Epidermal melanocyte (primary cell): ENCODE results near the gene PIK3CB.
"Not testable (repeated sequence)": the region's sequence is repeated elsewhere in the genome, so short reads cannot be mapped to it uniquely, and the experiment has no call there.

Experiments used
- DNase-seq: peaks from one replicate; pipeline ENCODE4 v3.0.0; 2011; ENCODE audit warnings: low spot score; ENCODE audit not compliant: insufficient read length

Gene PIK3CB

DNA sequence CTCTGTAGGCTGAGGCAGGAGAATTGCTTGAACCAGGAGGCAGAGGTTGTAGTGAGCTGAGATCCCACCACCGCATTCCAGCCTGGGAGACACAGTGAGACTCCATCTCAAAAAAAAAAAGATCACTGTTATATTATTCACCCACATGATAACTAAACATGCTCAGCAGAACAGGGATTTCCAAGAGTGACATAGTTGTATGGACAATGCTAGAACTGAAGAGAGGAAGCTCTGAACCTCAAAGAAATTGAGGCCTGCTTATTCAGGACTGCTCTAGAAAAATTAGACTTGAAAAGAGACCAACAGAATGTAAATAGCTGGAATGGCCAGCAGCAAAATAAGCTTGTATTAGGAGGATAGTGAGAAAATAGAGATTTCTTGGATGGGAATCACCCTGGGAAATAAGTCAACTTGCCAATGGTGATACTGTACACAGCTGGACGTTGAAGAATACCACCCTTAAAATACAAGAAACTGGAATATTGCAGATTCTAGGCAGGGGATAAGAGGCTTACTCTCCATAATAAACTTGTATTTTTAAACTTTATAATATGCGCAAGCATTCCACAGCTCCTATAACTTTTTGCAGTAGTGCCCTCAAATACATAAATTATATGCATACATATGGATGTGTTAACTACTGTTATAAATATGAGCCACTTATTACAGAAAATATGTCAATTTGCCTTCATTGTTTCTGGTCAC is 28.2 kb downstream of the PIK3CB start:
- DNase-seq = no peak

DNA sequence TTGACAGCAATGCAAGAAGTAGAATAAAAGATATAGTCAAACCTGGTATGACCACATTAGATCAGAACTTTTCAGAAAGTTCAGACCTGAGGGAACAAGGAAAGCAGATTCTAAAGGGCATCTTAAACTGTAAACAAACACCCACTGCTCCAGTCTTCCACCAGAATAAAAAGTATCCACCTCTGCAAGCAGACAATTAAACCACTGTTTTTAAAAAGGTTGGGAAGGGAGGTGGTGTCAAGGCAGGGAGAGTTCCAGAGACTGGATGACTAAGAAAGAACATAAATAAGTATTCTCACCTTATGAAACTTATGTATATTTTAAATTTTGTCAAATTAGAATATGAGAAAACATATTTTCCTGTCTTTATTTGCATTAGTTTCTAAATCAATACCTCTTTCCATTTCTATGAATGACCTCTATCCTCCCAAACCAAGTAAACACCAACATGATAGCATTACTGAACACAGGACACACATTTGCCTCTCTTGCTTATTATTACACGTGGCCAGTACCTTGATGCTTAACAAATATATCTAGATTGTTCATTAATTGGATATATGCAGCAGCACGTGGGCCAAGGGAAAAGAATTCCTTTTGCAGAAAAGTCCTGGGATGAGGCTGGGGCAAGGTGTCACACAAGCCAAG is 31.6 kb downstream of the PIK3CB start:
- DNase-seq = no peak

DNA sequence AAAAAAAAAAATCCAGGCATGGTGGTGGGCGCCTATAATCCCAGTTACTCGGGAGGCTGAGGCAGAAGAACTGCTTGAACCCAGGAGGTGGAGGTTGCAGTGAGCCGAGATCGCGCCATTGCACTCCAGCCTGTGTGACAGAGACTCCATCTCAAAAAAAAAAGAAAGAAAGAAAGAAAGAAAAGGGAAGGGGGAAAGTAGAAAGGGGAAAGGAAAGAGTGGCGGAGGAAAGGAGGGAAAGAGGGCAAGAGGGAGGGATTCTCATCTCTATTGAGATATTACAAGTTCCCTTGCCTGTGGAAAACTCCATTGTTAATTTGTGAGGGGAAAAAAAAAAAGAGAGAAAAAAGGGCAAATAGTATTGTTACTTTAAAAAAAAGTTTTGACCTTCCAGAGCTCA is 32.5 kb downstream of the PIK3CB start:
- not testable (repeated sequence) for DNase-seq

DNA sequence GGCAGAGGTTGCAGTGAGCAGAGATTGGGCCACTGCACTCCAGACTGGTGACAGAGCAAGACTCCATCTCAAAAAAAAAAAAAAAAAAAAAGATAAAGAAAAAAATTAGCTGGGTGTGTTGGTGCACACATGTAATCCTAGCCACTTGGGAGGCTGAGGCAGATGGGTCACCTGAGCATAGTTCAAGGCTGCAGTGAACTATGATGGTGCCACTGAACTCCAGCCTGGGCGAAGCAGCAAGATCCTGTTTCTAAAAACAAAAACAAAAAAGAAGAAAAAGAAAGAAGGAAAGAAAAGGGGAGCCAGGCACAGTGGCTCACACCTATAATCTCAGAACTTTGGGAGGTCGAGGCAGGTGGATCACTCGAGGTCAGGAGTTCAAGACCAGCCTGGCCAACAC is 32.9 kb downstream of the PIK3CB start:
- DNase-seq = no peak

DNA sequence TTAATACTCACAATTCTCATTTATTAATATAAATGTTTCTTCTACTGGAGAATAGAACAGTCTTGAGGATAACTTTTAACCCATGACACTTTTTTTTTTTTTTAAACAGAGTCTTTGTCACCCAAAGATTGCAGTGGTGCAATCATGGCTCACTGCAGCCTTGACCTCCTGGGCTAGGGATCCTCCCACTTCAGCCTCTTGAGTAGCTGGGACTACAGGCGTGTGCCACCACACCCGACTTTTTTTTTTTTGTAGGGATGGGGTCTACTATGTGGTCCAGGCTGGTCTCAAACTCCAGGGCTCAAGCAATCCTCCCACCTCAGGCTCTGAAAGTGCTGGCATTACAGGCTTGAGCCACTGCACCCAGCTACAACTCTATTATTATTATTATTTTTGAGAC is 34.5 kb downstream of the PIK3CB start:
- DNase-seq = no peak

DNA sequence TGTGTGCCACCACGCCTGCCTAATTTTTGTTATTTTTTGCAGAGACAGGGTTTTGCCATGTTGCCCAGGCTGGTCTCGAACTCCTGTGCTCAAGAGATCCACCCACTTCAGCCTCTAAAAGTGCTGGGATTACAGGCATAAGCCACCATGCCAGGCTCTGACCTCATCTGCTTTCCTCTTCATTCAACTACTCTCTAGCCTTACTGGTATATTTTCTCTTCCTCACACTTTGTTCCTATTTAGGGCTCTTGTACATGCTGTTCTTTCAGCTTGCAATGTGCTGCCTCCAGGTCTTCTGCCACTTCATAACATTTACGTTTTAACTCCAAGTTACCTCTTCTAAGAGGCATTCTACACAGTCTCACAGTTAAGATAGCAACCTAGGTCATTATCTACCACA is 34.9 kb downstream of the PIK3CB start:
- no peak for DNase-seq

DNA sequence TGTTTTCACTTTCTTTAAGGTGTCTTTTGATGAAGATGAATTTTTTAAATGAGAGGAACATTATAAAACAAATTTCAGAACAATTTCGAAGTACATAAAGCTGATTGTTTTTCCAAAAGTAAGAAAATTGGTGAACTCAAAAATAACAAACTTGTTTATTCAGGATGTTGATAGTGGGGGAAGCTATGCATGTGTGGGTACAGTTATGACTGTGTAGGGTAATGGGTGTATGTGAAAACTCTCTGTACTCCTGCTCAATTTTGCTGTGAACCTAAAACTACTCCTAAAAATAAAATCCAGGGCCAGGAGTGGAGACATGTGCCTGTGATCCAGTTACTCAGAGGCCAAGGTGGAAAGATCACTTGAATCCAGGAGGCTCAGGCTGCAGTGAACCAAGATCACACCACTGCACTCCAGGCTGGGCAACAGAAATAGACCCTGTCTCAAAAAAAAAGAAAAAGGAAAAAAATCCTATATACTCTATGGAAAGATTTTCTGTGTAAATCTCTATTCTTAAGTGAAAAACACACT is 37.2 kb downstream of the PIK3CB start:
- DNase-seq = no peak

DNA sequence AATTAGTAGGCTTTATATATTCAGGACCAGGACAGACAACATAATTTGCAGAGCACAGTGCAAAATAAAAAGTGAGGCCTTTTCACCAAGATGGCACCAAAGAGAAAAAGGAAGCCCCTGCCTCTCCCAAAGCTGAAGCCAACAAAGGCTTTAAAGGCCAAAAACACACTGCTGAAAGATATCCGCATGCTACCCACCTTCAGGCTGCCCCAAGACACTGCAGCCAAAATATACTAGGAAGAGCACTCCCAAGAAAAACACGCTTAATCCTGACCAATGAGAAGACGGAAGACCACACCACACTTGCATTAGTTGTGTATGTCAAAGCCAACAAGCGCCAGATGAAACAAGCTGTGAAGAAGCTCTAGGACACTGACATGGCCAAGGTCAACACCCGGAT is 38.0 kb downstream of the PIK3CB start:
- DNase-seq = no peak

DNA sequence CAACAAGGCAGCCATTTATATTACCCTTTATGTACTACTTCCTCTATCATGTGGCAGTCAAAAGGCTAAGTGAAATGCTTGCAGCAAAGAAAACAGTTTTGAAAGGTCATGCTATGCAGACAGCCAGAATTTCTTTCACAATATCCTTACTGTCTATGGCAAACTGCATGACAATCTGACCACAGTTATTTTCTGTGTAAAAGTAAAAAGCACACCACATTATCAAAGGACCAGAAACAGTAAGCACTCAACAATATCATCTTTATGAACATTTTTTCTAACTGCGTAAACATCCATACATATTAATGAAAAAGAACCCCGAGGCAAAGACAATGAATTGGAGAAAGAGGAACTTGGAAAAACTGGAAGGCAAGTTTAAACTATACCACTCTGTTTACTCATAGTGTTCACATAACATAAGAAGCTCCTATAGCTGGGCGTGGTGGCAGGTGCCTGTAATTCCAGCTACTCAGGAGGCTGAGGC is 47.9 kb downstream of the PIK3CB start:
- peak; percentile 89 for DNase-seq

DNA sequence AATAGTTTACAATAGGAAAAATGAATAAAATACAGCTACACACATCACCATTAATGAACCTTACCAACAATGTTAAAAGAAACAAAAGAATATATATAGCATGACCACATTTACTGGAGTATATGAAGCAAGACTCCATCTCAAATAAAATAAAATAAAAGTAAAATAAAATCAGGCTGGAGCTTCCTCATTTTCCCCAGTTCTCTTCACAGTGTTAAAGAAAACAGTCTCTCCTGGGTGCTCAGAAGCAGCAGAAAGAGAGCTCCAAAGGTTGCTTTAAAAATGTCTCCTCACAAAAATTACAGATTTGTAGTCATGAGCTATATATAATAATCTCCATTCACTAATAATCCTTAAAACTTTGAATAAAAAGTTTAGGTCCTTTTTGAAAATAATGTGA is 48.8 kb downstream of the PIK3CB start:
- DNase-seq = no peak

DNA sequence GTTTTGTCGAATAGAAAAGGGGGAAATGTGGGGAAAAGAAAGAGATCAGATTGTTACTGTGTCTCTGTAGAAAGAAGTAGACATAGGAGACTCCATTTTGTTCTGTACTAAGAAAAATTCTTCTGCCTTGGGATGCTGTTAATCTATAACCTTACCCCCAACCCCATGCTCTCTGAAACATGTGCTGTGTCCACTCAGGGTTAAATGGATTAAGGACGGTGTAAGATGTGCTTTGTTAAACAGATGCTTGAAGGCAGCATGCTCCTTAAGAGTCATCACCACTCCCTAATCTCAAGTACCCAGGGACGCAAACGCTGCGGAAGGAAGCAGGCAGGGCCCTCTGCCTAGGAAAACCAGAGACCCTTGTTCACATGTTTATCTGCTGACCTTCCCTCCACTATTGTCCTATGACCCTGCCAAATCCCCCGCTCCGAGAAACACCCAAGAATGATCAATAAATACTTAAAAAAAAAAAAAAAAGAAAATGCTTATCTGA is 49.3 kb downstream of the PIK3CB start:
- not testable (repeated sequence) for DNase-seq

DNA sequence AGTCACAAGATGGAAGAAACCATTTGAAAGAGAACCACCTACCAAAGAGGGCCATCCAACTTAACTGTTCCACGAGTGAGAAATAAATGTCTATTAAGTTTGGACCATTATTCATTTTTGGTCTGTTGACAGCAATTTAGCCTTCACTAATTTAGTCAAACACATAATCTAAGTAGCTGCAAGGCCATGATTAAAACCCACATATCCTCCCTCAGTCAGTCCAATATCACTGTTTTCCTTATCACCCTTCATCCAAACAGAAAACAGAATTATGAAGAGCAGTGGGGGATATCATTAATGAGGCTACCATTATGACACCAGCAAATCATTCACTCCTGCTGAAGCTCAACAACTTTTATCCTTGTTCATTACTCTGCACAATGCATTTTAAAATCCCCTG is 52.0 kb downstream of the PIK3CB start:
- no peak for DNase-seq

DNA sequence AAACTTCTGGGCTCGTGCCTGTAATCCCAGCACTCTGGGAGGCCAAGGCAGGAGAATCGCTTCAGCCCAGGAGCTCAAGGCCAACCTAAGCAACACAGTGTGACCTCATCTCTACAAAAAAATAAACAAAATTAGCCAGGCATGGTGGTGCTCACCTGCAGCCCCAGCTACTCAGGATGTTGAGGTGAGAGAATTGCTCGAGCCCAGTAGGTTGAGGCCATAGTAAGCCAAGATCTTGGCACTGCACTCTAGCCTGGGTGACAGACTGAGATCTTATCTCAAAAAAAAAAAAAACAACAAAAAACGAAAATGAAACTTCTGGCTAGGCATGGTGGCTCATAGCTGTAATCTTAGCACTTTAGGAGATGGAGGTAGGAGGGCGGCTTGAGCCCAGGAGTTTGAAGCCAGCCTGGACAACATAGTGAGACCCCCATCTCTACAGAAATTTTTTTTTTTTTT is 53.7 kb downstream of the PIK3CB start:
- DNase-seq = no peak

DNA sequence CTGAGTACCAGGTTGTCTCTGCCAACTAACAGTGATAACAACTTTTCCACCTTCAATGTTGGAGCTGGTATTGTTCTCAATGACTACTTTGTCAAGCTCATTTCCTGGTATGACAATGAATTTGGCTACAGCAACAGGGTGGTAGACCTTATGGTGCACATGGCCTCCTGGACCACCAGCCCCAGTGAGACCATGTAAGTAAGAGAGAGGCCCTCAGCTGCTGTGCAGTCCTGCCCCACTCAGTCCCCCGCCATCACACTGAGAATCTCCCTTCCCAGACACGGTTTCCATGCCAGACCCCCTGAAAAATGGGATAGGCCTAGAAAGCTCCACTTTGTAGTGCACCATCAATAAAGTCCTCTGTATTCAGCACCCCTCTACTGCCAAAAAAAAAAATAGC is 56.1 kb downstream of the PIK3CB start:
- DNase-seq = no peak

DNA sequence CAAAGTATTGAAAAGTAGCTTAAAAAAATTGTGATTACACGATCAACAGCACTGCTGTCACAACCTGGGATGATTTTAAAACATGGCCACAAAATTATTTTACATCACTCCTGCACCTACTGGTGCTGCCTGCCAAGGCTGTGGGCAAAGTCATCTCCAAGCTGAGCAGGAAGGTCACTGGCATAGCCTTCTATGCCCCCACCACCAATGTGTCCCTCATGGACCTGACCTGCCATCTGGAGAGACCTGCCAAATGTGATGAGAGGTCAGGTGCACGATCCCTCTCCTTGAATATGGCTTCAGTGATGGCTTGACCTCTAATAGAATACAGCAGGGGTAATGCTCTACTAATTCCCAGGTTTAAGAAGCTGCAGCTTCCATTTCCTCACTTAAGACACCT is 57.8 kb downstream of the PIK3CB start:
- DNase-seq = no peak

DNA sequence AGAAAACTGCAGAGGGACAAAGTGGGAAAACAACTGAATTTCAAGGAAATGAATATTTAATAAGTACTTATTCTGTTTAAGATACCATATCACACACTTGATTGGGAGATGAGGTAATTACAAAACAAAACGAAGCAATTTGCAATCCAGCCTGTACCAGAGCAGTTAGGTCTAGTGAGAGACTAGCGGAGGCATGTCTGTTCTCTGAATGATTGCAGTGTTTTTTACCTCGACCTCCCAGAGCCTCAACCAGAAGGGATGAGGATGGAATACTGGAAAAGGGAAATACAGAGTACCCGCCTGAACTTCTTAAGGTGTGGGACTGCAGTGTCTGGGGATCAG is 59.5 kb downstream of the PIK3CB start:
- no peak for DNase-seq

DNA sequence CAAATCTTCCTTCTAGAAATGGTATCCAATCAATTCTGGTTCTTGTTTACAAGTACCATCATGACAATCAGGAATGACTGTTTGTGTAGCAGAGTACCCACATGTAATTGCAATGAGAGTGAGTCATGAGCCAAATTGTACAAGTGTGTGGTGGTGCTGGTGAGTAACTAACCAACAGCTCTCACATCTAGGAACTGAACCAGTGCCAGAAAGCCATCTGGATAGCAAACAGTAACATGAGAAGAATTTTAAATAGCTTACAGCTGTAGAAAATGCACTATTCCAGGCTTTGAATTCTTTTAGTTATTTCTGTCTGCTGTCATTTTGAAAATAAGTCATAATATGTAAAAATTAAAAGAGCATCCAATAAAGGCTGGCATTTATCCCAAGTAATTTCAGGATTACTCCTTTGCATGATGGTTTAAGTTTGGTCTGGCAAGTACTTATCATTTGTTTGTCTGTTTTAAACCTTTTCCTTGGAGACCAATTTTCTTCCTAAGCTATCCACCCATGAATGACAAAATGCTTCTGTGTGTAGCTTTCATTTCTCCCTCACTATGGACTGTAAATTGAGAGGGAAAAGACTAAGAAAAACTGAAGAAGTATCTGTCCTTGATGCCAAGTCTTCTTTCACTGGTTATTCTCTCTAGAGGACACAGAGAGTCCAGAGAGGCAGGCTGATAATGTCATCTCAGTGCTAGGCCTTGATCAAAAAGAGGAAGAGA is 60.0 kb downstream of the PIK3CB start:
- DNase-seq = peak; percentile 74

DNA sequence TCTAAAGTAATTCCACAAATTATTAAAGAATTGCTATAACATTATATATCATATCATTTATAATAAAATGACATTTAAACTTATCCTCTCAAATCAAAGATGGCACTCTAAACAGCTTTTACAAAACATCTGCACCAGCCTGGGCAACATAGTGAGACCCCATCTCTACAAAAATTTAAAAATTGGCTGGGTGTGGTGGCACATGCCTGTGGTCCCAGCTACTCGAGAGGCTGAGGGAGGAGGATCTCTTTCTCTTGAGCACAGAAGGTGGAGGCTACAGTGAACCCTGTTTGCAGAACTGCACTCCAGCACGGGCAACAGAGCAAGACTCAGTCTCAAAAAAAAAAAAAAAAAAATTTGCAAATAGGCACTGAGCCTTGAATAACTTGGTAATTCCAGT is 63.1 kb downstream of the PIK3CB start:
- no peak for DNase-seq

DNA sequence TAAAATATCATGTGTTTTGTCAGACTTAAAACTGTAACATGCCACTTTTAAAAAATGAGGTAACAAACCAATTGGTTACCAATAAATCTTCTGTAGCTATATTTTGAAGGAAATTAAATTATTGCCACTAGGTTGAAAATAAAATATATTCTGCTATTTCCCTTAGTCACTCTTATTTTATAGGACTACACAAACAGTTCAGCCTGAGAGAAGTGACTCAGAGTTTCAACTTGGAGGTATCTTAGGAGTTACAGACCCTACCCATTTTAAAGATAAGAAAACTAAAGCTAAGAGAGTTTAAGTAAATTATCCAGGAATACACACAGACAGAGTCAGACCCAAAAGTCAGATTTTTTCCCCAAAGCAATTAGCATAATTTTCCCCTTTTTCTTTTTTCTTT is 65.1 kb downstream of the PIK3CB start:
- no peak for DNase-seq

DNA sequence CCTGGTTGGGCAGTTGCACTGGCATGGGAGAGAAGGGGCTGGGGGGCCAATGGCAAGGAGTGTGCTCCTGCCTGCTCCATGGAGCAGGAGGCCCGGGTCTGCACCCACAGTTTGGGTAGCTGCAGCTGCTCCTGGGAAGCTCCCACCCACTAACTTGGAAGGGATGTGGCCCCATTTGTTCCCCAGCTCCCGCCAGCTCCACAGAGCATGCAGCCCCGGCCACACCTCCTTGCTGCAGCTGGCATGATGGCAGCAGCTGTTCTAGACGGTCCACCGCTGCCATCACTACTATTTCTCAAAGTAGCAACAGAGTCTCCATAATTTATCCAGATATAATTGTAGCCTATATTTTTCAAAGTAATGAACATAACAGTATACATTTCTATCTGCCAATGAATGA is 65.8 kb downstream of the PIK3CB start:
- no peak for DNase-seq

DNA sequence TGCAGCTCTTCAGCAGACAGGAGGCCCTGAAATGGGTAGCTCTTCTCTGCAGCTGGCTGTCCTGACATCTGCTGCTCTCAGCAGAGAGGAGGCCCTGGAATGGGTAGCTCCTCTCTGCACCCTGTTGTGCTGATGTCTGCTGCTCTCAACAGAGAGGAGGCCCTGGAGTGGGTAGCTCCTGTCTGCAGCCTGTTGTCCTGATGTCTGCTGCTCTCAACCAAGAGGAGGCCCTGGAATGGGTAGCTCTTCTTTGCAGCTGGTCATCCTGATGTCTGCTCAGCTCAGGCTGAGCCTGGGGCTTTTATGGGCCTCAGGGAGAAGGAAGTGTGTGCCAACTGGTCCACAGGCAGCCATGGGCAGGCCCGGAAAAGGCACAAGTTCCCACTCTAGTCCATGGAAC is 66.6 kb downstream of the PIK3CB start:
- no peak for DNase-seq

DNA sequence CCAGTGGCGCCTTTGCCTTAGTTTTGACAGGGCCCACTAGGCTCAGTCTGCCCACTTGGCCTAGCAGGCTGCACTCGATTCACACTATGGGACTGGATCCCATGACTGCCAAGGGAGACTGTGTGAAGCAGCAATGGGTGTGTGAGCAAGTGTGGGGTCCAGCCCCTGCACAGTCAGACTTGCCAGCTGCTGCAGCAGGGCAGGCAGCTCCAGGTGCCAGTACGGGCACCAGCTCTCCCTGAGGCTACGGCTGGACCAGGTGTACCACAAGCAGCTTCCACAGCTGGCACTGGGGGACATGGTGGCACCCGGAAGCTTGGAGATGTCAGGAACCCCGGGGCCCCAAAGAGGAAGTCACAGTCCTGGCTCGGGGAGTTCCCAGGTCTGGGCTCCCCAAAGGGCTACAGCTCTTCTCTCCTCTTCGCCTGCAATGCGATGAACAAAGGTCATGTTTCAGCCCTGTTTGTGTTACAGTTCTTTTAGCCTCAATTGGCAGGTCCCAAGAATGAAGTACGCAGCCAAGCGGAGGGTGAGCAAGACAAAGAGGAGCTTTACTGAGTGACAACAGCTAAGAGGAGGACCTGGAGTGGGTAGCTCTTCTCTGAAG is 67.1 kb downstream of the PIK3CB start:
- no peak for DNase-seq
